Neural cell (in vitro differentiated cells): Measurements from ENCODE around the gene GSTP1. TPM values are rescaled to one million over a fixed set of nuclear protein-coding genes. Genes with fewer than 3 reads are reported as not detected.
"Not testable (repeated sequence)": the region's sequence is repeated elsewhere in the genome, so short reads cannot be mapped to it uniquely, and the experiment has no call there.

Experiments used
- H2AFZ ChIP-seq: fragments of 200-600, 300-800 bp; sonication (generic), shearing (Covaris generic); 2 replicates; pipeline ENCODE4 v1.6.0; 2014; ENCODE audit warnings: low read depth, mild to moderate bottlenecking, antibody characterized with exemption, low read length, moderate library complexity
- H3F3A ChIP-seq: fragments of 200-600 bp; shearing (Covaris generic); 2 replicates; pipeline ENCODE4 v1.6.1; 2016; ENCODE audit warnings: mild to moderate bottlenecking, moderate library complexity, mixed read lengths, antibody characterized with exemption, low read length; ENCODE audit not compliant: insufficient read depth, poor library complexity, severe bottlenecking
- H3K27ac ChIP-seq: fragments of 200-600, 300-800 bp; sonication (generic), shearing (Covaris generic); 2 replicates; pipeline ENCODE4 v1.5.1; 2014; ENCODE audit warnings: mild to moderate bottlenecking, low read length, moderate library complexity
- H3K27me3 ChIP-seq: fragments of 300-800, 200-600 bp; sonication (generic), shearing (Covaris generic); 2 replicates; pipeline ENCODE4 v1.6.0; 2014; ENCODE audit warnings: mild to moderate bottlenecking, low read depth, low read length, moderate library complexity; ENCODE audit not compliant: insufficient read depth
- H3K36me3 ChIP-seq: fragments of 300-800, 200-600 bp; sonication (generic), shearing (Covaris generic); 2 replicates; pipeline ENCODE4 v1.5.1; 2014; ENCODE audit warnings: mild to moderate bottlenecking, antibody characterized with exemption, low read length, moderate library complexity; ENCODE audit not compliant: insufficient read depth
- H3K4me2 ChIP-seq: fragments of 300-800, 200-600 bp; sonication (generic), shearing (Covaris generic); 2 replicates; pipeline ENCODE4 v1.6.0; 2014; ENCODE audit warnings: mild to moderate bottlenecking, low read length
- H3K4me3 ChIP-seq: fragments of 300-800, 200-600 bp; sonication (generic), shearing (Covaris generic); 2 replicates; pipeline ENCODE4 v1.5.1; 2014; ENCODE audit warnings: mild to moderate bottlenecking, low read length, moderate library complexity
- H3K79me2 ChIP-seq: fragments of 200-600 bp; shearing (Covaris generic); replicated peaks from 2 replicates; pipeline ENCODE4 v1.6.0; 2014; ENCODE audit warnings: mild to moderate bottlenecking, low read length, moderate library complexity; ENCODE audit not compliant: insufficient read depth
- H3K9ac ChIP-seq: fragments of 300-800, 200-600 bp; sonication (generic), shearing (Covaris generic); 2 replicates; pipeline ENCODE4 v1.6.1; 2016; ENCODE audit warnings: mild to moderate bottlenecking, low read length, mixed read lengths
- H3K9me2 ChIP-seq: fragments of 200-600 bp; shearing (Covaris generic); 2 replicates; pipeline ENCODE4 v1.6.1; 2016; ENCODE audit warnings: mild to moderate bottlenecking, low read length, mixed read lengths; ENCODE audit not compliant: insufficient read depth
- H3K9me3 ChIP-seq: fragments of 200-600, 300-800 bp; sonication (generic), shearing (Covaris generic); 2 replicates; pipeline ENCODE4 v1.6.1; 2016; ENCODE audit warnings: mild to moderate bottlenecking, mixed run types, low read length, moderate library complexity, mixed read lengths
- H4K20me1 ChIP-seq: fragments of 200-600 bp; shearing (Covaris generic); 2 replicates; pipeline ENCODE4 v1.6.1; 2016; ENCODE audit warnings: mild to moderate bottlenecking, mixed run types; ENCODE audit not compliant: insufficient read depth
- EP300 ChIP-seq: fragments of 450-650 bp; conservative IDR thresholded peaks from 2 replicates; pipeline ENCODE4 v1.6.1; 2014; ENCODE audit warnings: antibody characterized with exemption, mild to moderate bottlenecking, moderate library complexity; ENCODE audit not compliant: poor library complexity, severe bottlenecking
- EZH2 ChIP-seq: fragments of 200-600, 300-800 bp; shearing (Covaris generic), sonication (generic); IDR thresholded peaks from 2 replicates; pipeline ENCODE4 v1.6.1; 2014; ENCODE audit warnings: antibody characterized with exemption, low read length, borderline replicate concordance, mild to moderate bottlenecking; ENCODE audit not compliant: insufficient read depth, poor library complexity, severe bottlenecking
- MXI1 ChIP-seq: fragments of 450-650 bp; conservative IDR thresholded peaks from 2 replicates; pipeline ENCODE4 v1.6.1; 2014; ENCODE audit warnings: antibody characterized with exemption, mild to moderate bottlenecking; ENCODE audit not compliant: poor library complexity, severe bottlenecking
- POLR2AphosphoS5 ChIP-seq: IDR thresholded peaks from 2 replicates; pipeline ENCODE4 v1.6.1; 2012
- RAD21 ChIP-seq: fragments of 450-650 bp; conservative IDR thresholded peaks from 2 replicates; pipeline ENCODE4 v1.6.1; 2014; ENCODE audit warnings: antibody characterized with exemption, mild to moderate bottlenecking, moderate library complexity
- SMC3 ChIP-seq: fragments of 450-650 bp; conservative IDR thresholded peaks from 2 replicates; pipeline ENCODE4 v1.6.1; 2014; ENCODE audit warnings: antibody characterized with exemption, mild to moderate bottlenecking, moderate library complexity; ENCODE audit not compliant: poor library complexity
- TAF1 ChIP-seq: IDR thresholded peaks from 2 replicates; pipeline ENCODE4 v1.6.1; 2012; ENCODE audit warnings: low read depth
- polyA plus RNA-seq: library from polyadenylated mRNA; depleted of rRNA; stranded (reverse); fragments of >200 nt; gene quantifications from 2 replicates; pipeline ENCODE4 v1.2.3, GENCODE V29; 2014
- TF ChIP-seq, protein P1 (sequence below): fragments of 450-650 bp; IDR thresholded peaks from 2 replicates; pipeline ENCODE4 v1.5.1; 2014; ENCODE audit warnings: antibody characterized with exemption, mild to moderate bottlenecking, moderate library complexity; ENCODE audit not compliant: poor library complexity, severe bottlenecking
- TF ChIP-seq, protein P2 (sequence below): IDR thresholded peaks from 2 replicates; pipeline ENCODE4 v1.6.1; 2012; ENCODE audit warnings: borderline replicate concordance

The GSTP1 gene
- polyA plus RNA-seq, 1 donor from 2014 or later: 94.6 TPM

DNA sequence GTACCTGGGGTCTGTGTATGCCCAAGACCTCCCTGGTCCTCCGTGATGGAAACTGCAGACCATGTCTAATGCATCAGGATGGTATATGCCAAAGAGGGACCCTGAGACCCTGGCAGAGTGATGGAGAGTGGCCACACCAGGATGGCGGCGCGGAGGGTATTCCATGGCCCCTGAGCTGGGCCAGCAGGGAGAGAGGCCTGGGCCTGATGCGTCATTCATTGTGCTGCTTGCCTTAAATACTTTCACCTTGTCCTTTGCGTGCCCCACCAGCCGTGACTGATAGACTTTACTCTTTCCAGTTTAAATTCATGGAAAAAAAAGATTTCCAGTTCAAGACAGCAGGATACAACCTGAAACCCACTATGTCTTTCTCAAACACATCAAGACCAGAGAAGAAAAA is 17.5 kb downstream of the GSTP1 start:
- H3K4me2 ChIP-seq: no peak overlapping the region
- H3K27me3 ChIP-seq: no peaks in the 10 kb centered on the region
- no peak overlapping the region for H3K27ac ChIP-seq
- H3K9ac ChIP-seq: no peak overlapping the region
- no peaks in the 10 kb centered on the region for H4K20me1 ChIP-seq
- no peaks in the 10 kb centered on the region for H3F3A ChIP-seq
- H3K36me3 ChIP-seq: no peaks in the 10 kb centered on the region
- TF ChIP-seq MXI1: no peak
- TF ChIP-seq RAD21: no peak
- TF ChIP-seq POLR2AphosphoS5: no peak
- TF ChIP-seq TAF1: no peak
- no peak overlapping the region for H3K4me3 ChIP-seq
- H3K9me3 ChIP-seq: no peaks in the 10 kb centered on the region
- no peaks in the 10 kb centered on the region for H3K79me2 ChIP-seq
- H3K9me2 ChIP-seq: no peaks in the 10 kb centered on the region
- H2AFZ ChIP-seq: no peak overlapping the region

- not testable (repeated sequence) for H3K36me3 ChIP-seq, H3K4me3 ChIP-seq, H4K20me1 ChIP-seq, H3K79me2 ChIP-seq, H3K9me2 ChIP-seq, H3K9me3 ChIP-seq, H2AFZ ChIP-seq, H3K4me2 ChIP-seq, H3K9ac ChIP-seq, H3K27me3 ChIP-seq, H3F3A ChIP-seq, H3K27ac ChIP-seq
These were observed 20.5 kb downstream of the GSTP1 start for GRCh38 chr11:67604119-67604518.

DNA sequence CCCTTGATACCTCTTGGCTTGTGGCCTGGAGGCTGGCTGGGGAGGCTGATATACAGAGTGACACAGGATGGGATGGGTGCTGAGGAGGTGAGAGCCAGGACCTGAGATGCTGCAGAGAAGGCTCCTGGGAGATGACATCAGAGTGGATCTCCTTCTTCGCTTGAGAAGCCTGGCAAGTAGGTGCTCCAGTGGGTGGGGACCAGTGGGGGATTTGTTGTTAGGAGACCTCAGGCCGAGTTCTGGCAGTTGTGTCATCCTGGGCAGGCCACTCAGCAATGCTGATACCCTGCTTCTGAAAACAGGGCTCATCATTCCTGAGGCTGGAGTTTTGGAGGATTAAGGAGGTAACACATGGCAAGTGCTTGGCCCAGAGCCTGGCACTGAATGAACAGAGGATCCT is 21.2 kb downstream of the GSTP1 start:
- H3K9me3 ChIP-seq: no peaks in the 10 kb centered on the region
- H4K20me1 ChIP-seq: no peaks in the 10 kb centered on the region
- no peak overlapping the region for H3K4me2 ChIP-seq
- TF ChIP-seq TAF1 (no peak), MXI1 (no peak), POLR2AphosphoS5 (no peak), RAD21 (no peak), EZH2 (no peak), SMC3 (no peak), EP300 (no peak)
- TF ChIP-seq, protein P1, sequence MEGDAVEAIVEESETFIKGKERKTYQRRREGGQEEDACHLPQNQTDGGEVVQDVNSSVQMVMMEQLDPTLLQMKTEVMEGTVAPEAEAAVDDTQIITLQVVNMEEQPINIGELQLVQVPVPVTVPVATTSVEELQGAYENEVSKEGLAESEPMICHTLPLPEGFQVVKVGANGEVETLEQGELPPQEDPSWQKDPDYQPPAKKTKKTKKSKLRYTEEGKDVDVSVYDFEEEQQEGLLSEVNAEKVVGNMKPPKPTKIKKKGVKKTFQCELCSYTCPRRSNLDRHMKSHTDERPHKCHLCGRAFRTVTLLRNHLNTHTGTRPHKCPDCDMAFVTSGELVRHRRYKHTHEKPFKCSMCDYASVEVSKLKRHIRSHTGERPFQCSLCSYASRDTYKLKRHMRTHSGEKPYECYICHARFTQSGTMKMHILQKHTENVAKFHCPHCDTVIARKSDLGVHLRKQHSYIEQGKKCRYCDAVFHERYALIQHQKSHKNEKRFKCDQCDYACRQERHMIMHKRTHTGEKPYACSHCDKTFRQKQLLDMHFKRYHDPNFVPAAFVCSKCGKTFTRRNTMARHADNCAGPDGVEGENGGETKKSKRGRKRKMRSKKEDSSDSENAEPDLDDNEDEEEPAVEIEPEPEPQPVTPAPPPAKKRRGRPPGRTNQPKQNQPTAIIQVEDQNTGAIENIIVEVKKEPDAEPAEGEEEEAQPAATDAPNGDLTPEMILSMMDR: no peak
- TF ChIP-seq, protein P2, sequence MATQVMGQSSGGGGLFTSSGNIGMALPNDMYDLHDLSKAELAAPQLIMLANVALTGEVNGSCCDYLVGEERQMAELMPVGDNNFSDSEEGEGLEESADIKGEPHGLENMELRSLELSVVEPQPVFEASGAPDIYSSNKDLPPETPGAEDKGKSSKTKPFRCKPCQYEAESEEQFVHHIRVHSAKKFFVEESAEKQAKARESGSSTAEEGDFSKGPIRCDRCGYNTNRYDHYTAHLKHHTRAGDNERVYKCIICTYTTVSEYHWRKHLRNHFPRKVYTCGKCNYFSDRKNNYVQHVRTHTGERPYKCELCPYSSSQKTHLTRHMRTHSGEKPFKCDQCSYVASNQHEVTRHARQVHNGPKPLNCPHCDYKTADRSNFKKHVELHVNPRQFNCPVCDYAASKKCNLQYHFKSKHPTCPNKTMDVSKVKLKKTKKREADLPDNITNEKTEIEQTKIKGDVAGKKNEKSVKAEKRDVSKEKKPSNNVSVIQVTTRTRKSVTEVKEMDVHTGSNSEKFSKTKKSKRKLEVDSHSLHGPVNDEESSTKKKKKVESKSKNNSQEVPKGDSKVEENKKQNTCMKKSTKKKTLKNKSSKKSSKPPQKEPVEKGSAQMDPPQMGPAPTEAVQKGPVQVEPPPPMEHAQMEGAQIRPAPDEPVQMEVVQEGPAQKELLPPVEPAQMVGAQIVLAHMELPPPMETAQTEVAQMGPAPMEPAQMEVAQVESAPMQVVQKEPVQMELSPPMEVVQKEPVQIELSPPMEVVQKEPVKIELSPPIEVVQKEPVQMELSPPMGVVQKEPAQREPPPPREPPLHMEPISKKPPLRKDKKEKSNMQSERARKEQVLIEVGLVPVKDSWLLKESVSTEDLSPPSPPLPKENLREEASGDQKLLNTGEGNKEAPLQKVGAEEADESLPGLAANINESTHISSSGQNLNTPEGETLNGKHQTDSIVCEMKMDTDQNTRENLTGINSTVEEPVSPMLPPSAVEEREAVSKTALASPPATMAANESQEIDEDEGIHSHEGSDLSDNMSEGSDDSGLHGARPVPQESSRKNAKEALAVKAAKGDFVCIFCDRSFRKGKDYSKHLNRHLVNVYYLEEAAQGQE: no peak
- no peaks in the 10 kb centered on the region for H3K9me2 ChIP-seq
- H3F3A ChIP-seq: no peaks in the 10 kb centered on the region
- H3K27ac ChIP-seq: no peak overlapping the region
- no peak overlapping the region for H3K9ac ChIP-seq
- peaks cover 6% of the 10 kb centered on the region for H3K79me2 ChIP-seq
- no peaks in the 10 kb centered on the region for H3K36me3 ChIP-seq
- no peak overlapping the region for H2AFZ ChIP-seq
- no peak overlapping the region for H3K4me3 ChIP-seq
- H3K27me3 ChIP-seq: no peaks in the 10 kb centered on the region
